GM23338 (cell line): ENCODE data around the gene CORO2A. TPM values are rescaled to one million over a fixed set of nuclear protein-coding genes. Genes with fewer than 3 reads are reported as not detected.
"Not testable (repeated sequence)": the region's sequence is repeated elsewhere in the genome, so short reads cannot be mapped to it uniquely, and the experiment has no call there.

Experiments
- ATAC-seq: fragments of 200-7000 bp; cut with Tn5 transposase; 3 replicates; pipeline ENCODE4 v1.9.1; 2020
- DNase-seq: peaks from one replicate; pipeline ENCODE4 v3.0.0-alpha.2; 2015; ENCODE audit warnings: low spot score
- H2AFZ ChIP-seq: fragments of 200-600 bp; sonication (generic); 2 replicates; pipeline ENCODE4 v1.8.0; 2016; ENCODE audit warnings: antibody characterized with exemption, mild to moderate bottlenecking, moderate library complexity
- H3F3A ChIP-seq: fragments of 200-600 bp; sonication (generic); replicated peaks from 2 replicates; pipeline ENCODE4 v1.8.0; 2017; ENCODE audit warnings: antibody characterized with exemption, mixed run types, low read depth
- H3K27ac ChIP-seq: fragments of 200-600 bp; sonication (generic); 2 replicates; pipeline ENCODE4 v1.6.1; 2016; ENCODE audit warnings: low read depth
- H3K27me3 ChIP-seq: fragments of 200-600 bp; sonication (generic); 2 replicates; pipeline ENCODE4 v1.8.0; 2016; ENCODE audit warnings: mild to moderate bottlenecking, mixed run types, moderate library complexity; ENCODE audit not compliant: insufficient read depth
- H3K36me3 ChIP-seq: fragments of 200-600 bp; sonication (generic); 2 replicates; pipeline ENCODE4 v1.8.0; 2016; ENCODE audit warnings: mild to moderate bottlenecking; ENCODE audit not compliant: insufficient read depth
- H3K4me1 ChIP-seq: fragments of 200-600 bp; sonication (generic); 2 replicates; pipeline ENCODE4 v1.8.0; 2016; ENCODE audit warnings: mild to moderate bottlenecking, moderate library complexity; ENCODE audit not compliant: insufficient read depth
- H3K4me2 ChIP-seq: fragments of 200-600 bp; sonication (generic); 2 replicates; pipeline ENCODE4 v1.7.1; 2017; ENCODE audit warnings: mixed run types
- H3K4me3 ChIP-seq: fragments of 200-600 bp; sonication (generic); 2 replicates; pipeline ENCODE4 v1.6.1; 2016; ENCODE audit warnings: mixed run types
- H3K79me2 ChIP-seq: fragments of 200-600 bp; sonication (generic); replicated peaks from 2 replicates; pipeline ENCODE4 v1.8.0; 2017; ENCODE audit warnings: mild to moderate bottlenecking; ENCODE audit not compliant: insufficient read depth
- H3K9me2 ChIP-seq: fragments of 200-600 bp; sonication (generic); 2 replicates; pipeline ENCODE4 v1.8.0; 2017; ENCODE audit not compliant: insufficient read depth
- H4K20me1 ChIP-seq: fragments of 200-600 bp; sonication (generic); replicated peaks from 2 replicates; pipeline ENCODE4 v1.8.0; 2017; ENCODE audit warnings: mild to moderate bottlenecking; ENCODE audit not compliant: insufficient read depth
- H3K27ac Mint-ChIP-seq: 2 replicates; pipeline ENCODE4 v1.8.0; 2020; ENCODE audit warnings: inconsistent platforms, mild to moderate bottlenecking, moderate library complexity, mixed read lengths
- H3K27me3 Mint-ChIP-seq: 3 replicates; pipeline ENCODE4 v1.8.0; 2022; ENCODE audit warnings: low read depth, mild to moderate bottlenecking, moderate library complexity, mixed read lengths, inconsistent platforms; ENCODE audit not compliant: insufficient read depth, poor library complexity
- H3K36me3 Mint-ChIP-seq: 3 replicates; pipeline ENCODE4 v1.8.0; 2021; ENCODE audit warnings: low read depth, mild to moderate bottlenecking, inconsistent platforms, moderate library complexity, mixed read lengths
- H3K4me1 Mint-ChIP-seq: 3 replicates; pipeline ENCODE4 v1.8.0; 2020; ENCODE audit warnings: mild to moderate bottlenecking, inconsistent platforms, mixed read lengths
- H3K4me3 Mint-ChIP-seq: 3 replicates; pipeline ENCODE4 v1.8.0; 2021; ENCODE audit warnings: moderate library complexity, mild to moderate bottlenecking, inconsistent platforms, mixed read lengths
- H3K9me3 Mint-ChIP-seq: 3 replicates; pipeline ENCODE4 v1.8.0; 2020; ENCODE audit warnings: moderate library complexity, mild to moderate bottlenecking, inconsistent platforms, mixed read lengths
- EZH2 ChIP-seq: fragments of 200-600 bp; sonication (generic); IDR thresholded peaks from one replicate; pipeline ENCODE4 v1.8.0; 2017; ENCODE audit warnings: antibody characterized with exemption, mild to moderate bottlenecking, low read depth; ENCODE audit not compliant: unreplicated experiment
- EZH2phosphoT487 ChIP-seq: fragments of 200-600 bp; sonication (generic); IDR thresholded peaks from one replicate; pipeline ENCODE4 v1.8.1; 2018; ENCODE audit warnings: antibody characterized with exemption; ENCODE audit not compliant: unreplicated experiment
- JUNB ChIP-seq: IDR thresholded peaks from one replicate; pipeline ENCODE4 v1.6.1; 2016; ENCODE audit warnings: antibody characterized with exemption; ENCODE audit not compliant: unreplicated experiment
- REST ChIP-seq: IDR thresholded peaks from one replicate; pipeline ENCODE4 v1.6.1; 2018; ENCODE audit warnings: antibody characterized with exemption; ENCODE audit not compliant: unreplicated experiment
- ZNF331 ChIP-seq: fragments of 250-450 bp; sonication (Bioruptor Pico); IDR thresholded peaks from 2 replicates; pipeline ENCODE4 v1.5.0; 2020; ENCODE audit warnings: low read depth, mild to moderate bottlenecking, moderate library complexity
- ZNF462 ChIP-seq: fragments of 250-450 bp; sonication (Bioruptor Pico); IDR thresholded peaks from 2 replicates; pipeline ENCODE4 v1.5.0; 2020; ENCODE audit warnings: mild to moderate bottlenecking, moderate library complexity
- polyA plus RNA-seq: library from polyadenylated mRNA; unstranded; fragments of >200 nt; fragmentation: Nextera tagmentation; extraction: Ambion mirVana; gene quantifications from 2 replicates; pipeline ENCODE4 v1.2.1, GENCODE V29; 2016
- total RNA-seq: library from RNA; depleted of rRNA; stranded (reverse); fragments of >200 nt; shearing (Covaris generic); gene quantifications from 2 replicates; pipeline ENCODE4 v1.2.3, GENCODE V29; 2014

CORO2A gene
- total and polyA plus RNA-seq, 2 experiments from 2014 or later = 12.9 to 27.6 TPM

- no peak for TF ChIP-seq ZNF462 (CRISPR knock-in tag)
- no peak for TF ChIP-seq EZH2
- no peak for TF ChIP-seq REST
Observed at GRCh38 chr9:98132158-98132557, 60.3 kb downstream of the CORO2A start (continued).

GRCh38 chr9:98130576-98131228, 61.7 kb downstream of the CORO2A start:
- Histone ChIP-seq H3K4me1 (no peaks in the 10 kb centered on the region), H3K79me2 (no peaks in the 10 kb centered on the region), H3K4me3 (no peak overlapping the region), H3K4me2 (no peak overlapping the region), H3K27me3 (no peaks in the 10 kb centered on the region), H3K27ac (no peak overlapping the region), H3K9me2 (no peaks in the 10 kb centered on the region), H2AFZ (no peak overlapping the region), H3K36me3 (no peaks in the 10 kb centered on the region; the same call in 1 of the 2 replicates), H3F3A (no peaks in the 10 kb centered on the region), H4K20me1 (no peaks in the 10 kb centered on the region)
- ATAC-seq (no peak), DNase-seq (no peak)
- H3K36me3 Mint-ChIP-seq = peaks cover 32% of the 10 kb centered on the region
- TF ChIP-seq EZH2phosphoT487 = no peak
- no peak for TF ChIP-seq JUNB
- TF ChIP-seq ZNF331 = no peak
- H3K4me1 Mint-ChIP-seq = peaks cover 12% of the 10 kb centered on the region
- H3K27ac Mint-ChIP-seq = no peak overlapping the region
- no peak overlapping the region for H3K4me3 Mint-ChIP-seq
- H3K9me3 Mint-ChIP-seq = no peaks in the 10 kb centered on the region
- H3K27me3 Mint-ChIP-seq = peaks cover 4% of the 10 kb centered on the region

- not testable (repeated sequence) for H3K4me3 ChIP-seq, H3K36me3 ChIP-seq, DNase-seq, H3K4me1 ChIP-seq, H4K20me1 ChIP-seq, H3K9me3 Mint-ChIP-seq, H3K4me3 Mint-ChIP-seq, H2AFZ ChIP-seq, H3K27me3 ChIP-seq, ATAC-seq, H3K27ac ChIP-seq, H3F3A ChIP-seq, H3K9me2 ChIP-seq, H3K4me2 ChIP-seq, H3K79me2 ChIP-seq, H3K27me3 Mint-ChIP-seq, H3K27ac Mint-ChIP-seq
- Mint-ChIP-seq H3K36me3 (peaks cover 36% of the 10 kb centered on the region), H3K4me1 (peaks cover 12% of the 10 kb centered on the region)
Observed at GRCh38 chr9:98130060-98130459, 62.4 kb downstream of the CORO2A start.
